ENCODE measurements around the gene UPK3B.
"Not testable (repeated sequence)": the region's sequence is repeated elsewhere in the genome, so short reads cannot be mapped to it uniquely, and the experiment has no call there.

DNA sequence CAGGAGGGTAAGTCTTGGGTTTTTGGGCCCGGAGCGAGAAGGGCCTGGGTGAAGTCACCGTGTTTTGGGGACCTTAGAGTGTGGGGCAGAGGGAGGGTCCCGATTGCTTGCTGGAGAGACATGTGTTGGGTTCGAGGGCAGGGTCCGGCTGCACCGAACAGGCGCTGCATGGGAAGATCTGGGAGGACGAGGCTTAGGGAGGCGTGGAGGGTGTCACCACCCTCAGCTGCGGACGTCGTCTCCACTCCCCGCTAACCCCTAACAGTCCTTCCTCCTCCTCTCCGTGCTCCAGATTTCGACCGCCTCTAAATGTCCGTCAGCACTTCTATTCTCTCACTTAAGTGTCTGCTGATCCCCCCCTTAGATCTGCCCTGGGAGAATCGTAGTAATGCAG is 39.5 kb downstream of the UPK3B start:
- TF ChIP-seq, protein P1, sequence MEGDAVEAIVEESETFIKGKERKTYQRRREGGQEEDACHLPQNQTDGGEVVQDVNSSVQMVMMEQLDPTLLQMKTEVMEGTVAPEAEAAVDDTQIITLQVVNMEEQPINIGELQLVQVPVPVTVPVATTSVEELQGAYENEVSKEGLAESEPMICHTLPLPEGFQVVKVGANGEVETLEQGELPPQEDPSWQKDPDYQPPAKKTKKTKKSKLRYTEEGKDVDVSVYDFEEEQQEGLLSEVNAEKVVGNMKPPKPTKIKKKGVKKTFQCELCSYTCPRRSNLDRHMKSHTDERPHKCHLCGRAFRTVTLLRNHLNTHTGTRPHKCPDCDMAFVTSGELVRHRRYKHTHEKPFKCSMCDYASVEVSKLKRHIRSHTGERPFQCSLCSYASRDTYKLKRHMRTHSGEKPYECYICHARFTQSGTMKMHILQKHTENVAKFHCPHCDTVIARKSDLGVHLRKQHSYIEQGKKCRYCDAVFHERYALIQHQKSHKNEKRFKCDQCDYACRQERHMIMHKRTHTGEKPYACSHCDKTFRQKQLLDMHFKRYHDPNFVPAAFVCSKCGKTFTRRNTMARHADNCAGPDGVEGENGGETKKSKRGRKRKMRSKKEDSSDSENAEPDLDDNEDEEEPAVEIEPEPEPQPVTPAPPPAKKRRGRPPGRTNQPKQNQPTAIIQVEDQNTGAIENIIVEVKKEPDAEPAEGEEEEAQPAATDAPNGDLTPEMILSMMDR (IDR thresholded peaks at IDR 0.05): not testable (repeated sequence)
- not testable (repeated sequence) for TF ChIP-seq POLR2A (IDR thresholded peaks at IDR 0.05)

Measured in right lobe of liver (tissue), 4 donors.